Pons (tissue), 1 donor: Measurements from ENCODE around the gene ASB2.

Experiments
- DNase-seq: peaks from one replicate; pipeline ENCODE4 v3.0.0-alpha.2; 2016; ENCODE audit warnings: low spot score

ASB2 gene

GRCh38 chr14:93902619-93903307 is 73.6 kb downstream of the ASB2 start:
- DNase-seq: no peak

DNA sequence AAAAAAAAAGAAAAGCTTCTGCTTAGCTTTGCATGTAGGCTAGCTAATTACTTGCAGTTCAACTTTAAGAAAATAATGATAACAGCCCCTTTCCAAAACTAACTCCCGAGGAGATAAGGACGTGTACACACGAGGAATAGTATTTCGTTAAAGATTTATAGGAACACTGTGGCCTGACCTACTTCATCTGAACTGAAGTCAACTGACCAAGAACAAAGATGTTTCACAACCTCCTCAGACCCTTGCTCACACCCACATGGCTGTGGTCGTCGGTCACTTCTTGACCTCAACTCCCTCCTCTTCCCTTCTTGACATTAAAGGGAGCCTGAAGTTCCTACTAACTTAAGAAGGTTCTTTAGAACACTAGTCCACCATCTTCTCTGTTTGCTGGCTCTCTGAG is 74.6 kb downstream of the ASB2 start:
- DNase-seq: no peak

GRCh38 chr14:93898731-93899130 is 77.6 kb downstream of the ASB2 start:
- DNase-seq: no peak

DNA sequence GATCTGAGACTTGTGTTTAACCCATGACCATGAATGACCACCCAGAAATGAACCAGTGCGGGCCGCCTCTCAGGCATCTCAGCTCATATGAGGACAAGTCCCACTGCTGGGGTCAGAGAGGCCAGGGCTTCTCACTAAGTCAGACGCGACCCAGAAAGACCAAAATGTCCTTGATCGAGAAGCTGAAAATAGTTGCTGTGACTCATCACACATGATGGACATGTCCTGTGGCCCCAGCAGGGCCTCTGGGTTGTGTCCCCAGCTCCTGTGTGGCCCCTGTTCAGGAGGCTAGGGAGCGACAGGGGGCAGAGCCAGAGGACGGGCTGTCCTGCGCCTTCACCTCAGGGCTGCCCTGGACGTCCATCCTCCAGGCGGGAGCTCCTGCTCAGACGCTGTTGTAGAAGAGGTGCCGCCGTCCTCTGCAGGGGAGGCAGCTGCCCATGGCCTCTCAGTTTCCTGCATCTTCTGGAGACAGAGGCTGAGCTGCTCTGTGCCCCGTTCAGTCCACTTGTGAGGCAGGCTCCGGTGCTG is 78.2 kb downstream of the ASB2 start:
- no peak for DNase-seq

DNA sequence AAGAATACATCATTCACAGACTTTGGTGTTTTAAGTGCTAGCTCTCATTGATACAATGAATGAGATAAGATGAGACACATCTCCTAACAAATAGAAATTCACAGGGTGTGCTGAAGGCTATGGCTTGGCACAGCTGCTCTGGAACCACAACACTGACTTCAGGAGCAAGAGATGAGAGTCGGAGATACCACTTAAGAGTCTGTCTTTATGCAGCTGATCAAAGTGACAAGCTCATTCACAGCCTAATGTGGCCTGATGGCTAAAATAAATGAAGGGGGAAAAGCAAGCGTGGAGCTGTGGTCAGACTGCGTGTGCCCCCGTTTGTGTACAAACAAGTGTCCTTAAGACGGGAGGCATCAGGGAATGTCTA is 78.9 kb downstream of the ASB2 start:
- DNase-seq: no peak

GRCh38 chr14:93895023-93895604 is 81.3 kb downstream of the ASB2 start:
- DNase-seq: no peak

DNA sequence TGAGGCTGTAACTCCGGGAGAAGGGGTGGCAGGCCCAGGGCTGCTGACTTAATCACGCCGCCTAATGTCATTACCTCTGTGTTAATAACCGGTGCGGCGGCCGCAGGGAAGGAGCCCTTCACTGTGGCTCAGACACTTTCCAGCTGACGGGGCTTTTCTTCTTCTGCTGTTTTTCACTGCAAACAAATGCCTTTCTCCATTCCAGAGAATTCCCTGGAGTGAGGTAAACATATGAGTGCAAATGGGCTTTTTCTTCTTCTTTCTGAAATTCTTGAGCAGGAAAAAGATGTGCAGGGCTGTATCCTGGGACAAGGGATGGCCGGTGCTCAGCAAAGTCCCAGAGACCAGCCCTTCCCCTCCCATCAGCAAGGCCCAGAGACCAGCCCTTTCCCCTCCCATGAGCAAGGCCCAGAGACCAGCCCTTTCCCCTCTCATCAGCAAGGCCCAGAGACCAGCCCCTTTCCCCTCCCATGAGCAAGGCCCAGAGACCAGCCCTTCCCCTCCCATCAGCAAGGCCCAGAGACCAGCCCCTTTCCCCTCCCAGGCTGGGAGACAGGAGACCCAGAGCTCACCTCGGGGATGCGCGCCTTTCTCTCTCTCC is 82.6 kb downstream of the ASB2 start:
- DNase-seq: no peak

DNA sequence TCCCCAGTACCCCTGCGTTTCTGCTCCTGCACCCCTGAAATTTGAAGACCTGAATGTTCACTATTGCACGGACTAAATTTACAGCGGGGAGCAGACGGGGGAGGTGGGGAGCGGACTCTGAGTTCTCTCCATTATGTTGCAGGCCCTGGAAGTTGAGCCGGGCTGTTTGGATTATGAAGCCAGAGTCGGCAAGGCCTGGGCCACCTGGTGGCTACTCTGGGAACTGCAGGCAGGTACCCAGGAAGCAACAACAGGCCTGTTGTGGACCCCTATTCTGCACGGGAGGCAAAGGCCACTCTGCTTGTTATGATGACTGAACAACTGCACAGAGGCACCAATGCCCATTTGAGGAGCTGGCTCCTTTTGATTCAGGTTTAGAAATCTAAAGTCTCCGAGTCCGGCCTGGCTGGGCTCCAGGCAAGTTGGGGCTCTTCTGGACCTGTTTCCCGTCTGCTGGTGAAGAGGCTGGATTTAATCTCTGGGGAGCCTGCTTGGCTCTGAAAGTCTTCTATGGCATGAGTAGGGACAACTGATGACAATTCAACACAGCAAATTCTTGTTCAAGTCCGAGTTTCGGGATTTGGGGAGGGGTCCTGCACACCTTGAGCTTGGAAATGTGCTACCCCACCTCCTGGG is 83.3 kb downstream of the ASB2 start:
- peak; percentile 49 for DNase-seq

DNA sequence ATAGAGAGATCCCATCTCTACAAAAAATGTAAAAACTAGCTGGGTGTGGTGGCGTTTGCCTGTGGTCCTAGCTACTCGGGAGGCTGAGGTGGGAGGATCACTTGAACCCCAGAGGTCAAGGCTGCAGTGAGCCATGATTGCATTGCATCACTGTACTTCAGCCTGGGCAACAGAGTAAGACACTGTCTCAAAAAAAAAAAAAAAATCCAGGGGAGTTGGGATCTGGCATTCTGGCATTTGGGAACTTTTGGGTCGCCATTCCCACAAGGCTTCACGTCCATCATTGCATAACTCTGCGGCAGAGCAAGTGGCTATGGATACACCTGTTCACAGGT is 83.9 kb downstream of the ASB2 start:
- DNase-seq: no peak

GRCh38 chr14:93891756-93892504 is 84.4 kb downstream of the ASB2 start:
- no peak for DNase-seq

- DNase-seq: no peak
These were observed 86.5 kb downstream of the ASB2 start for GRCh38 chr14:93889739-93890483.

- no peak for DNase-seq
These were observed 87.4 kb downstream of the ASB2 start for GRCh38 chr14:93888995-93889394.

- no peak for DNase-seq
These were observed 91.4 kb downstream of the ASB2 start for GRCh38 chr14:93884950-93885349.
